ENCODE data around the gene MTUS2. TPM values are rescaled to one million over a fixed set of nuclear protein-coding genes. Genes with fewer than 3 reads are reported as not detected.

Gene MTUS2
- total and polyA plus RNA-seq, 2 of the 8 experiments (the other 6 are each of a cell fraction or from before 2014, with no cell fraction given): 0.18 to 0.80 TPM

DNA sequence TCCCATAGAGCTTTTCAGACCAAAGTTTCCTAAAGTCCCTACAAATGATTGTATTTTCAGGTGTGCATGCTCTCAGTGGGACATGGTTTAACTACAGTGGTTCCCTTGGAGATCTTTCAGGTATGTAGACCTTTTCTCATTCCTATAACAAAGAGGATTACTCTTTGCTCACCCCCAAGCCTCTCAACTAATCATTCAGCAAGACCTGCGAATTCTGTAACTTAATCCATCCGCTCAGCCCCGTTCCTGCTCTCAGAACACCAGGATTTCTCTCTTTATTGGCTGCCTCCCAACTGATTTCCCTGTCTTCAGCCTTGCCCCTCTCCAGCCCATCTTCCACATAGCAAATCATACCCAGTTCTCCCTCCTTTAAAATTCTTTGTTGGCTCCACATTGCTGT lies 253.6 kb downstream of the MTUS2 start:
- Histone ChIP-seq H3K4me2 (ENCODE audit: insufficient read depth in 1 of 2, low read depth in 2 of 2, low read length in 2 of 2) (peak overlapping the region; percentile 13 to 50; a peak in 2 of 4 replicates), H3K36me3 (ENCODE audit: control insufficient read depth in 2 of 4, insufficient read depth in 4 of 4, low read length in 3 of 4) (no peaks in the 10 kb centered on the region), H3K79me2 (ENCODE audit: control insufficient read depth in 1 of 2, insufficient read depth in 2 of 2, low read length in 2 of 2) (no peaks in the 10 kb centered on the region), H4K91ac (replicated peaks; ENCODE audit: insufficient read length, low read length) (no peak overlapping the region), H2BK15ac (ENCODE audit: low read length) (no peak overlapping the region), H2BK5ac (ENCODE audit: low read depth, low read length) (no peak overlapping the region), H3K56ac (replicated peaks; ENCODE audit: insufficient read length, low read depth, low read length) (no peak overlapping the region), H3K27me3 (replicated peaks in 1 of 4; ENCODE audit: control insufficient read depth in 3 of 4, extremely low read depth in 1 of 4, insufficient read depth in 3 of 4, low read length in 3 of 4) (no peaks in the 10 kb centered on the region; a peak in 1 of 7 replicates), H3K14ac (ENCODE audit: insufficient read length) (no peak overlapping the region), H3K18ac (ENCODE audit: extremely low read depth, low read length) (no peak overlapping the region), H3K9ac (replicated peaks in 1 of 4; ENCODE audit: extremely low read depth in 1 of 4, low read depth in 3 of 4, low read length in 3 of 4) (no peak overlapping the region), H3K4me1 (replicated peaks in 1 of 4; ENCODE audit: control insufficient read depth in 3 of 4, insufficient read depth in 4 of 4, low read length in 3 of 4) (peaks cover 2 to 12% (median 3%) of the 10 kb centered on the region in 4 experiments; a peak in 5 of 7 replicates), H3K79me1 (ENCODE audit: low read depth, low read length) (no peaks in the 10 kb centered on the region), H3K27ac (ENCODE audit: low read depth, low read length) (peak overlapping the region; percentile 22; the same call in 1 of the 2 replicates), H3K4ac (replicated peaks; ENCODE audit: insufficient read length, low read depth, low read length) (no peak overlapping the region), H4K8ac (ENCODE audit: extremely low read depth, insufficient read depth, low read length) (no peak overlapping the region), H3K23ac (ENCODE audit: insufficient read length) (no peak overlapping the region), H3K23me2 (ENCODE audit: low read depth, low read length) (no peaks in the 10 kb centered on the region), H4K5ac (ENCODE audit: insufficient read length, low read depth, low read length) (no peak overlapping the region), H2BK12ac (ENCODE audit: low read depth, low read length) (no peak overlapping the region), H2AFZ (ENCODE audit: low read length) (peak overlapping the region; percentile 28; the same call in 1 of the 2 replicates), H2BK120ac (replicated peaks; ENCODE audit: low read depth, low read length) (no peak overlapping the region), H2AK5ac (ENCODE audit: low read depth, low read length) (no peak overlapping the region), H4K20me1 (replicated peaks in 1 of 2; ENCODE audit: control insufficient read depth in 1 of 2, insufficient read depth in 2 of 2, low read length in 2 of 2) (no peaks in the 10 kb centered on the region), H3K4me3 (ENCODE audit: extremely low read depth in 1 of 4, insufficient read depth in 2 of 4, low read depth in 3 of 4, low read length in 4 of 4) (peak overlapping the region in 1 of 4 experiments; percentile 3; a peak in 1 of 8 replicates), H2BK20ac (ENCODE audit: low read length) (no peak overlapping the region), H3K9me3 (ENCODE audit: insufficient read depth in 2 of 2, low read depth in 1 of 2, low read length in 1 of 2) (no peaks in the 10 kb centered on the region)
- WGBS, 2 experiments (ENCODE audit: extremely low coverage in 1 of 2, insufficient coverage in 1 of 2, insufficient read length in 1 of 2, insufficient replicate concordance in 2 of 2, low coverage in 1 of 2, low lambda C conversion rate in 2 of 2, missing lambda C conversion rate in 1 of 2): 43% methylated on average over 3 of the region's 3 CpGs; no CpG with 5 or more reads in 1 of the 2 experiments
- FAIRE-seq (no peak), DNase-seq (ENCODE audit: low read depth in 1 of 2, low spot score in 2 of 2) (no peak)
- ChIA-PET CTCF (ENCODE audit: partially characterized antibody) (interaction anchor here (0.9 to 1.3 kb wide), 2 partner anchors 9 to 23 kb away, joined by 3 read pairs; no protein-coding TSS in a partner anchor), POLR2A (ENCODE audit: partially characterized antibody) (interaction anchor here (0.6 kb wide), 1 partner anchor 282 kb away, joined by 3 read pairs; no protein-coding TSS in a partner anchor)
- TF ChIP-seq GABPA (IDR thresholded peaks at IDR 0.05; ENCODE audit: borderline replicate concordance, insufficient read depth, low read length) (no peak), SP1 (IDR thresholded peaks at IDR 0.05; ENCODE audit: low read depth, low read length) (peak; percentile 33; the same call in 1 of the 2 replicates)
